Vagina (tissue), 2 donors: ENCODE results near the gene PLEKHM3.

Source experiments
- CTCF ChIP-seq, 3 experiments: fragments of 450-650 bp in 2 of 3; fragments of 200-600 bp in 1 of 3; sonication (generic) in 1 of 3; IDR thresholded peaks; one replicate each; pipeline ENCODE4 v1.5.1; 2017 to 2019; ENCODE audit warnings: antibody characterized with exemption in 3 of 3, mild to moderate bottlenecking in 2 of 3, moderate library complexity in 2 of 3
- POLR2A ChIP-seq, 2 donors: fragments of 450-650 bp; IDR thresholded peaks; one replicate each; pipeline ENCODE4 v1.6.1; 2017; ENCODE audit warnings: antibody characterized with exemption in 2 of 2, mild to moderate bottlenecking in 2 of 2, moderate library complexity in 2 of 2
- POLR2AphosphoS5 ChIP-seq, 2 donors: sonication (generic); formaldehyde crosslinking; IDR thresholded peaks; one replicate each; pipeline ENCODE4 v1.9.0; 2017; ENCODE audit warnings: antibody characterized with exemption in 2 of 2, mild to moderate bottlenecking in 2 of 2, low read depth in 1 of 2; ENCODE audit not compliant: insufficient read depth in 1 of 2

- TF ChIP-seq CTCF (IDR thresholded peaks at IDR 0.05): no peak
- no peak for TF ChIP-seq POLR2AphosphoS5 (IDR thresholded peaks at IDR 0.05; ENCODE audit: insufficient read depth in 1 of 2, low read depth in 1 of 2)
- no peak for TF ChIP-seq POLR2A (IDR thresholded peaks at IDR 0.05)
Measured at GRCh38 chr2:207775473-207775872, 249.9 kb downstream of the PLEKHM3 start.
